HuH-7 (cell line): ENCODE data around the gene FAM81B.
"Not testable (repeated sequence)": the region's sequence is repeated elsewhere in the genome, so short reads cannot be mapped to it uniquely, and the experiment has no call there.

Experiments
- DNase-seq: peaks from one replicate; pipeline ENCODE4 v3.0.0; 2011; ENCODE audit warnings: low spot score

The FAM81B gene, protein sequence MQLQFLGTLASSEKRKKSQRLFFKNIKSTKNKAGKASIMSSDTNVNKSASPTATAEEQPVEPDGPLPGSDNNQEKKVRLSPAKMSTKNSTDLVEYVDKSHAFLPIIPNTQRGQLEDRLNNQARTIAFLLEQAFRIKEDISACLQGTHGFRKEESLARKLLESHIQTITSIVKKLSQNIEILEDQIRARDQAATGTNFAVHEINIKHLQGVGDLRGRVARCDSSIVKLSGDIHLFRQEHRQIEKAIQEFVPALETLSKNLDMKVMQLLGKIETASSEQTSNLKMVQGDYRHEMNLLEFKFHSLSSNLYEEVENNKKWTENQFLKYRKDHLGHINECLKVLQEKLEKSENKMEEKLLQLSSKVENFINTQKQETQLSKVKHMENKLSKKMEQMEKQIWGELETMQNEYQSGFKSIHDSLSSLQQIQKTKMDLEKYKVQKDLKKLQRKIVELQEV

DNA sequence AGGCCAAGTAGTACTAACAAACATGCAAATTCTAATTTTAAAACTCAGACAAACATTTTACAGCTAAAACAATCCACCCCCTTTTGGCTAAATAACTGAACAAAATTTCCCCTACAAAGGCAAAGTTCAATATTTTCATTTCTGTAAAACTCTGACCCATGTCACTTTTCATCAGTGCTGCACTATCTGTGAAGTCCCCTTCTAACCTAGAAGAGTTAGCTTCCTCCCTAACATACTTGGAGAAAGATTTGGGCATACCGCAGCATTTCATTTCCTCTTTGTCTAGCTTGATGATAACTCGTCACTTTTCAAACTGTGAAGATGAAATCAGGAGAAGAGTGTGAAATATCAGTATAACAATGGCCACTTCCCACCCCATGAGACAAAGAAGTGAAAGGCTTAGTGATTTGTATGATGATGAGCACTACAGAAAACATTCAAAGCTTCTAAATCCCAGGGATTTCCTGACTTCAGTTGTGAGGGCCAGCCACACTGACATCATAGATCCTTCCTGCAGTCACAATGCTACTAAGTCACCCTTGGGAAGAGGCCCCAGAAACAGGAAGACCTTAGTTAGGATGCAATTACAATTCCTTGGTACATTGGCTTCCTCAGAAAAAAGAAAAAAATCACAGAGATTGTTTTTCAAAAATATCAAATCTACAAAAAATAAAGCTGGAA, at the start of gene FAM81B:
Gene FAM81B (plus strand): TSS at position 555 of the 681 bp plus-strand sequence. CDS start 24 bp downstream, at position 579.
- no peak for DNase-seq

DNA sequence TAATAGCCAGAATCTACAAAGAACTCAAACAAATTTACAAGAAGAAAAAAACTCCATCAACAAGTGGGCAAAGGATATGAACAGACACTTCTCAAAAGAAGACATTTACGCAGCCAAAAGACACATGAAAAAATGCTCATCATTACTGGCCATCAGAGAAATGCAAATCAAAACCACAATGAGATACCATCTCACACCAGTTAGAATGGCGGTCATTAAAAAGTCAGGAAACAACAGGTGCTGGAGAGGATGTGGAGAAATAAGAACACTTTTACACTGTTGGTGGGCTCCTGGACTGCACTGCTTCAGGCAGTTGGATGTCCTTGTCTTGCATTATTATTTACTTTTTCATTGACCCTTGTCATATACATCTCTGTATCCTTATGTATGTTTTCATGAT, 49.7 kb upstream of the FAM81B start:
- DNase-seq: not testable (repeated sequence)

DNA sequence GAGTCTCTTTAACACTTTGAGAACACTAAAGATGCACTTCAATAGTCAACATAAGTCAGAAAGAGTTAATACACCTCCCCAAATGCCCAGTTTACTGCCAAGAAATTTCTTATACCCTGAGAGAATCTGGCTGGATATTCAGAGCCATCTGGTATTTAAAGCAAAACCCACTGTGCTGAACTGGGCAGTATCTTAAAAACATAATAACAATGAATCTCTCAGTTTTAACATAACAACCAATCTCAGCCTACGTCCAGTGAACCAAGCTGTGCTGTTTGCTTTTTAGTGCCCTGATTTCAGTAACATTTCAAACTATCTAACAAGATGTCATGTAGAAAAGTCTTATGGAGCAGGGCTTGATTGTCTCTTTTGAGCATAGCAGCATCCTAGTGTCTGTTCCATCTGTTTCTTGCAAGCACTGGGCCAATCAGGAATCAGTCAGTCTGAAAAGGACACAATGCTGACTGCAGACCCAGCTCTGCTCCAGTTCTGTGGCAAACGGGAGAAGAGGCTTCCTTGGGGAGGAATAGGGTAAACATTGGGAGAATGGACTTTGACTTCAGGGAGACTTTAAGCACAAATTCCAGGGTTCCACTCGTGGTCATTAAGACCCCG, 43.6 kb upstream of the FAM81B start:
- DNase-seq: no peak

DNA sequence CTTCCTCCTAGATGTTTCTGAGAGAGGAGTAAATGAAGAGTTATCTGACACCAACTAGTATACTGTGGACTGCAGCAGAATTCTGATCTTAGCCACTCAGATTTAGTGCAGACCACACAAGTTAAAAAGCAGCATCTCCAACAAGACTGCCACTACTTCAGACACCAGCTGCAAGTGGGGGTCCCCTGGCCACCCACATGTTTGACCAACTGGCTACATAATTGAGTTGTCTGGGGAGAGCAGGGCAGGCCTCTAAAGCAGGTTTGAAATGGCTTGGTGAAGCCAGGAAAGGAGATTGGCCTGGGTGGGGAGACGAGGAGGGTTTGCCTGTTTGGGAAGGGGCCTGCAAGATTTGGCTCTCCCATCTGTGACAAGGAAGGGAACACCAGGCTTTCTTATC, 40.5 kb upstream of the FAM81B start:
- DNase-seq: no peak

GRCh38 chr5:95352691-95353090, 38.5 kb upstream of the FAM81B start:
- DNase-seq: no peak

DNA sequence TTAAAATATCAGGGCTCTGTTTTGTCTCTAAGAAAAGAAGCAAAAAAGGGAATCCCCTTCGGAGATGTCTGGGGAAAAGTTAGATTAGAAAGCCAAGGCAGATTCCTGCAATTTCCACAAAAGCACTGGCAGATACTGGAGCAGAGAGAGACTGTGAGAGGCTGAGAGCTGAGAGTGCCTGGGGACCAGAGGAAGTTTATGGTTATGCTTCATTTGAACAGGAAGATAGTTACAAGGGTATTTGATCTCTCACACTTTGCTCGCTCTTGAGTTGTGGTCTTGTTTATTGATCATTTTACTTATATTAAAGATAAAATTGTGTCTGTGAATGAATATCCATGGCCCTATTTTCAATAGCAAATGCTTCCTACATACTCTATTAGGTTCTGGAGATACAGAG, 32.8 kb upstream of the FAM81B start:
- no peak for DNase-seq

DNA sequence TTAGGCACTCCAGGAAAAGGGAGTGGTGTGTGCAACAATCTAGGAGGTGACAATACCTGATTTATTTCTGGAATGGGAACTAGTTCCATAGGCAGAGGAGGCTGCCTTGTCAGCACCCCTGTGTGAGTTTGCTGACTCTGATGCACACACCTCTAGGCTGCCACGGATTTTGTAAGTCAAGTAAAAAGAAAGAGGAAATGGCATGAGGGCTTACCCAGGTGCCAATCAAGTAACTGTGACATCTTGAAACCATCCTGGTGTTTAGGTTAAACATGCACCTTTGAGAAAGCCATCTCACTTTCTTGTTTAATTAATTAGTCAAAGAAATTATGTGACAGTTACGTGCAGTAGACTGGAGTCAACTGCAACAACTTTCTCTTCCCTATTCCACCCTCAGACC, 32.3 kb upstream of the FAM81B start:
- no peak for DNase-seq

DNA sequence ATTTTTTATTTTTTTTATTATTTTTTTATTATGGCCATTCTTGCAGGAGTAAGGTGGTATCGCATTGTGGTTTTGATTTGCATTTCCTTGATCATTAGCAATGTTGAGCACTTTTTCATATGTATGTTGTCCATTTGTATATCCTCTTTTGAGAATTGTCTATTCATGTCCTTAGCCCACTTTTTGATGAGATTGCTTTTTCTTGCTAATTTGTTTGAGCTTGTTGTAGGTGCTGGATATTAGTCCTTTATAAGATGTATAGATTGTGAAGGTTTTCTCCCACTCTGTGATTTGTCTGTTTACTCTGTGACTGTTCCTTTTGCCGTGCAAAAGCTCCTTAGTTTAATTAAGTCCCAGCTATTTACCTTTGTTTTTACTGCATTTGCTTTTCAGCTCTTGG, 30.5 kb upstream of the FAM81B start:
- not testable (repeated sequence) for DNase-seq

DNA sequence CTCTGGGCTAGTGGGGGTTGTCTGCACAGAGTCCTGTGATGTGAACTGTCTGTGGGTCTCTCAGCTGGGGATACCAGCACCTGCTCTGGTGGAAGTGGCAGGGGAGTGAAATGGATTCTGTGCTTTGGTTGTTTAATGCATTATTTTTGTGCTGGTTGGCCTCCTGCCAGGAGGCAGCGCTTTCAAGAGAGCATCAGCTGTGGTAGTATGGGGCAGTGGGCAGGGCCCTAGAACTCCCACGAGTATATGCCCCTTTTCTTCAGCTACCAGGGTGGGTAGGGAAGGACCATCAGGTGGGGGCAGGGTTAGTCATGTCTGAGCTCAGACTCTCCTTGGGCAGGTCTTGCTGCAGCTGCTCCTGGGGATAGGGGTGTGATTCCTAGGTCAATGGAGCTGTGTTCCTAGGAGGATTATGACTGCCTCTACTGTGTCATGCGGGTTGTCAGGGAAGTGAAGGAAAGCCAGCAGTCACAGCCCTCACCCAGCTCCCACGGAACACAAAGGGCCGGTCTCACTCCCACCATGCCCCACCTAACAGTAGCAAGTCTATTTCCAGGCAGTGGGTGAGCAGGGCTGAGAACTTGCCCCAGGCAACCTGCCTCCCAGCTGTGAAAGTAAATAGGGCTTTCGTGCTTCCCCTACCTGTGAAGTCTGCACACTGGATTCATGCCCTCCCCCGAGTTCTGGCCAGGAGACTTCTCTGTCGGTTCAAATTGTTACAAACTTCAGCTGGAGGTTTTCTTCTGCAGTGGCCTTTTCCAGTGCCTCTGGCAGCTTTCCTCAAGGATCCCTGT, 25.7 kb upstream of the FAM81B start:
- no peak for DNase-seq

- no peak for DNase-seq
Observed at GRCh38 chr5:95369782-95370181, 21.4 kb upstream of the FAM81B start.

GRCh38 chr5:95374061-95374460, 17.1 kb upstream of the FAM81B start:
- DNase-seq: no peak

DNA sequence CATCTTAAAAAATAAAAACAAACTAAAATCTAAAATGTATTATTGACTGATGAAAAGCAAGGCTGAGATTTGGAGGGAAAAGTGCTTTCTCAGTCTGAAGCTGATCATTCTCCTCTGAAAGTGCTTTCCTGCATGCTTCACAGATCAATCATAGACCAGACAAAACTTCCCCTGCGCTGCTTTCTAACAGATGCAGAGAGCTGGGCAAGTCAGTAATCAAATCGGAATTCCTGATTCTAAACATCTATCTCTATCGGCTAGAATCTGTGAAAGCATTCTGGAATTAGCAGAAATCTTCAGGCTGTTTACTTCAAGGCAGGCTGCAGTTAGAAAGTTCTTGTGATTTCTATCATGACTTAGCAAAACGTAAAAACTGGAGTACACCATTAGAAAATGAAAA, 15.6 kb upstream of the FAM81B start:
- DNase-seq: no peak

GRCh38 chr5:95379133-95379532, 12.0 kb upstream of the FAM81B start:
- DNase-seq: no peak

- DNase-seq: no peak
Observed at GRCh38 chr5:95380103-95380628, 11.0 kb upstream of the FAM81B start.

GRCh38 chr5:95382801-95383200, 8.4 kb upstream of the FAM81B start:
- DNase-seq: no peak

- DNase-seq: no peak
Observed at GRCh38 chr5:95384485-95385213, 6.5 kb upstream of the FAM81B start.

DNA sequence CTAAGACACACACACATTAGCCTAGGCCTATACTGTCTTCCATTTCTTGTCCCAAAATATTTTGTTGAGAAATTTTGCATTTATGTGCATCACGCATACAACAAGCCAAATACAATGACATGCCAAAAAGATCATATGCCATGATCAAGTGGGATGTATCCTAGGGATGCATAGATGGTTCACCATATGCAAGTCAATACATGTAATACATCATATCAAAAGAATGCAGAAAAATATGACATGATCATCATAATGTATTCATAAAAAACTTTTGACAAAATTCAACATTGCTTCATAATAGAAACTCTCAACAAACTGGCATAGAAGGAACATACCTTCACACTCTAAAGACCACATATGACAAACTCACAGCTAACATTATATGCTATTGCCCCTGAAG, 5.8 kb upstream of the FAM81B start:
- no peak for DNase-seq

DNA sequence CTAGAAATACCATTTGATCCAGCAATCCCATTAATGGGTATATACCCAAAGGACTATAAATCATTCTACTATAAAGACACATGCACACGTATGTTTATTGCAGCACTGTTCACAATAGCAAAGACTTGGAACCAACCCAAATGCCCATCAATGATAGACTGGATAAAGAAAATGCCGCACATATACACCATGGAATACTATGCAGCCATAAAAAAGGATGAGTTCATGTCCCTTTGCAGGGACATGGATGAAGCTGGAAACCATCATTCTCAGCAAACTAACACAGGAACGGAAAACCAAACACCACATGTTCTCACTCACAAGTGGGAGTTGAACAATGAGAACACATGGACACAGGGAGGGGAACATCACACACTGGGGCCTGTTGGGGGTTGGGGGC, 799 bp downstream of the FAM81B start:
- not testable (repeated sequence) for DNase-seq

DNA sequence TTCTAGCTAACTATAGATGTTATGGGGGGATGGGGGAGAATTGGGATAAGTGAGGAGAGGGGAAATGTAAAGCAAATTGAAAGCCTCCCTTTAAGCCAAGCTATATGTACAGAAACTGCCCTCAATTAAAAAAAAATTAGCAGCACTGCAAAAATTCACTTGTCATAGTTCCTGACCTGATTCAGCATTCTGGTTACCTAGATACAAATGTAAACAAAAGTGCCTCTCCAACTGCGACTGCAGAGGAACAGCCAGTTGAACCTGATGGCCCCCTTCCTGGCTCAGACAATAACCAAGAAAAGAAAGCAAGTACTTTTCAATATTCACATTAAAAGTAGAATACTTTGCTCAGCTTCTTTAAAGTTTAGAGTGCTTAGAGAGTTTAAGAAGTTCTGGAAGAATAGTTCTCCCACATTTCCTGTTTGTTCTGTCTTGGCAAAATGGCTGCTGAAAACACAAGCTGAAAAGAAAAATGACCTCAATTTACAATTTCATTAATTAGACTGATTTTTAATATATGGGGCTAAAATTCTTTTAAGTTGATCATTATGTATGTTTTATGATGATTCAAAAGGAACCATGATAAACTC, 1.5 kb downstream of the FAM81B start:
- no peak for DNase-seq

GRCh38 chr5:95393279-95393678, 2.1 kb downstream of the FAM81B start:
- no peak for DNase-seq

- no peak for DNase-seq
Observed at GRCh38 chr5:95398989-95399388, 7.8 kb downstream of the FAM81B start.
